Endothelial cell (in vitro differentiated cells): ENCODE data around the gene RIN1. TPM values are rescaled to one million over a fixed set of nuclear protein-coding genes. Genes with fewer than 3 reads are reported as not detected.

Experiments used
- DNase-seq: peaks from one replicate; pipeline ENCODE4 v3.0.0; 2021; ENCODE audit warnings: low spot score
- H3K27ac Mint-ChIP-seq: one replicate; pipeline ENCODE4 v1.8.0; 2021; ENCODE audit warnings: mixed read lengths, inconsistent platforms; ENCODE audit not compliant: unreplicated experiment
- H3K27me3 Mint-ChIP-seq: one replicate; pipeline ENCODE4 v1.8.0; 2021; ENCODE audit warnings: mild to moderate bottlenecking, moderate library complexity, mixed read lengths, inconsistent platforms; ENCODE audit not compliant: unreplicated experiment
- H3K36me3 Mint-ChIP-seq: one replicate; pipeline ENCODE4 v1.8.0; 2021; ENCODE audit warnings: mild to moderate bottlenecking, low read depth, mixed read lengths, inconsistent platforms; ENCODE audit not compliant: unreplicated experiment
- H3K4me1 Mint-ChIP-seq: one replicate; pipeline ENCODE4 v1.8.0; 2021; ENCODE audit warnings: mild to moderate bottlenecking, mixed read lengths, inconsistent platforms; ENCODE audit not compliant: unreplicated experiment
- H3K4me3 Mint-ChIP-seq: one replicate; pipeline ENCODE4 v1.8.0; 2021; ENCODE audit warnings: mild to moderate bottlenecking, mixed read lengths, inconsistent platforms; ENCODE audit not compliant: unreplicated experiment
- H3K9me3 Mint-ChIP-seq: one replicate; pipeline ENCODE4 v1.8.0; 2021; ENCODE audit warnings: mixed read lengths, inconsistent platforms; ENCODE audit not compliant: unreplicated experiment
- CTCF ChIP-seq: fragments of 200-600 bp; sonication (generic); IDR thresholded peaks from one replicate; pipeline ENCODE4 v1.5.0; 2021; ENCODE audit warnings: antibody characterized with exemption; ENCODE audit not compliant: unreplicated experiment
- total RNA-seq: library from RNA; stranded (reverse); fragmentation: NEBNext Ultra II Directional; extraction: Animal tissue kit (Norgen Biotek cat#: 25700); gene quantifications from one replicate; pipeline ENCODE4 v1.2.1, GENCODE V29; 2021; ENCODE audit not compliant: unreplicated experiment

The RIN1 gene
- total RNA-seq, 1 donor from 2014 or later, result 4.8 TPM

- no peak overlapping the region for H3K27ac Mint-ChIP-seq
- H3K4me3 Mint-ChIP-seq, result peak overlapping the region; percentile 87
- H3K36me3 Mint-ChIP-seq, result peaks cover 4% of the 10 kb centered on the region
- peak; percentile 50 for DNase-seq
- H3K27me3 Mint-ChIP-seq, result peaks cover 11% of the 10 kb centered on the region
- no peak for TF ChIP-seq CTCF
- H3K4me1 Mint-ChIP-seq, result peaks cover 7% of the 10 kb centered on the region
- no peaks in the 10 kb centered on the region for H3K9me3 Mint-ChIP-seq
These were observed 552 bp downstream of the RIN1 start for GRCh38 chr11:66335531-66336233.

- peaks cover 4% of the 10 kb centered on the region for H3K36me3 Mint-ChIP-seq
- no peak for TF ChIP-seq CTCF
- H3K4me1 Mint-ChIP-seq, result peaks cover 7% of the 10 kb centered on the region
- H3K27me3 Mint-ChIP-seq, result peaks cover 14% of the 10 kb centered on the region
- no peak for DNase-seq
- H3K27ac Mint-ChIP-seq, result no peak overlapping the region
- no peak overlapping the region for H3K4me3 Mint-ChIP-seq
- H3K9me3 Mint-ChIP-seq, result no peaks in the 10 kb centered on the region
These were observed 1.4 kb downstream of the RIN1 start for GRCh38 chr11:66334605-66335442.

GRCh38 chr11:66333896-66334604, 2.2 kb downstream of the RIN1 start:
- Mint-ChIP-seq H3K4me3 (no peak overlapping the region), H3K4me1 (peaks cover 7% of the 10 kb centered on the region), H3K36me3 (peaks cover 3% of the 10 kb centered on the region), H3K27me3 (peaks cover 13% of the 10 kb centered on the region), H3K27ac (no peak overlapping the region), H3K9me3 (no peaks in the 10 kb centered on the region)
- no peak for DNase-seq
- no peak for TF ChIP-seq CTCF

GRCh38 chr11:66333220-66333877, 2.9 kb downstream of the RIN1 start:
- TF ChIP-seq CTCF, result no peak
- H3K27ac Mint-ChIP-seq, result no peak overlapping the region
- peaks cover 2% of the 10 kb centered on the region for H3K36me3 Mint-ChIP-seq
- H3K9me3 Mint-ChIP-seq, result no peaks in the 10 kb centered on the region
- peaks cover 14% of the 10 kb centered on the region for H3K27me3 Mint-ChIP-seq
- H3K4me1 Mint-ChIP-seq, result peaks cover 12% of the 10 kb centered on the region
- DNase-seq, result no peak
- no peak overlapping the region for H3K4me3 Mint-ChIP-seq
